SK-N-MC (cell line): Measurements from ENCODE around the gene GPC6.

Experiments
- DNase-seq: peaks from one replicate; pipeline ENCODE4 v3.0.0-alpha.2; 2011; ENCODE audit warnings: low read depth, low spot score
- H3K27ac ChIP-seq: fragments of 200-600 bp; sonication (generic); 2 replicates; pipeline ENCODE4 v1.5.1; 2016; ENCODE audit warnings: mixed run types
- H3K36me3 ChIP-seq: fragments of 200-600 bp; sonication (generic); 2 replicates; pipeline ENCODE4 v1.6.1; 2017; ENCODE audit warnings: antibody characterized with exemption, low read length, mixed read lengths; ENCODE audit not compliant: insufficient read depth
- H3K4me3 ChIP-seq: fragments of 200-600 bp; sonication (generic); 2 replicates; pipeline ENCODE4 v1.5.1; 2016
- H3K9ac ChIP-seq: fragments of 200-600 bp; sonication (generic); 2 replicates; pipeline ENCODE4 v1.8.0; 2017; ENCODE audit warnings: mixed run types, mixed read lengths; ENCODE audit not compliant: insufficient read length
- H3K9me3 ChIP-seq: fragments of 200-600 bp; sonication (generic); 2 replicates; pipeline ENCODE4 v1.6.1; 2017; ENCODE audit warnings: low read depth, mild to moderate bottlenecking, antibody characterized with exemption, low read length, moderate library complexity, mixed read lengths
- EZH2 ChIP-seq: fragments of 200-600 bp; sonication (generic); IDR thresholded peaks from one replicate; pipeline ENCODE4 v1.6.1; 2017; ENCODE audit warnings: antibody characterized with exemption
- FOXP2 ChIP-seq: optimal IDR thresholded peaks from 2 replicates; pipeline ENCODE3; 2011; ENCODE audit warnings: mild to moderate bottlenecking, moderate library complexity; ENCODE audit not compliant: insufficient read depth; ENCODE audit errors: extremely low read length, control extremely low read depth
- POLR2AphosphoS5 ChIP-seq: IDR thresholded peaks from 2 replicates; pipeline ENCODE4 v1.6.1; 2012; ENCODE audit warnings: mild to moderate bottlenecking, low read depth, low read length, borderline replicate concordance

GPC6 gene

DNA sequence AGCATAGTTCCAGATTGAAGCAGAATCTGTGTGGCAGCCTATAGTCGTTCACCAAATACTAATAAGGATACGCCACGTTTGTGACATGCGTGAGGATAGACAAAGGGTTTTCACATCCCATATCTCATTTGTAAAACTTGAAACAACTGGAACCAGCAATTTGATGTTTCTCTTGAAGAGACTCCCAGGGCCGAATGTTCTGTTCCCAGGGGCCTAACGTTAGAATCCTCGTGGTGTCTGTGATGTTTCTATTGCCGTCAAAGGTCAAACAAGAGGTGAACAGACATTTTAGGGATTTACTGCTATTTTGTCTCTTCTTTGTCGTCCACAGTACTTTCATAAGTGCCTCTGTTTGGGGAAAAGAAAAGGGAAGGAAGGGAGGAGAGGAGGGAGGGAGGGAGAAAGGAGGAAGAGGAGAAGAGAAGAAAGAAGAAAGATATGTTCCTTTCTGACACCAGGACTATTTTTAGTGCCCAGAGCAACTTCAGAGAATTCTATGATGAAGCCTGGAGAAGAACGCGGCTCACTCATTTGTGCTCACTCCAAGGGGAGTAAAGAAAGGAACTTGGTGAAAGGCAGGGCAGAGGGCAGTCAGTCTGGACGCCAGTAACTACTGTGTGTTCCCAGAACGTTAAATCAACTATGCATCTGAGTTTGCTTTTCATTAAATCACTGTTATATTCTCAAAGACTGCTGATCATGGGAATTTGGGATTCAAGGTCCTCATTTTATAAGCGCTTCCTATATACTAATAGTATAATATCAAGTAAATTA is 1098.3 kb downstream of the GPC6 start:
- no peak overlapping the region; the same call in 1 of the 2 replicates for H3K27ac ChIP-seq
- DNase-seq: no peak
- H3K9ac ChIP-seq: no peak overlapping the region
- H3K9me3 ChIP-seq: peaks cover 6% of the 10 kb centered on the region; the same call in 1 of the 2 replicates
- no peaks in the 10 kb centered on the region for H3K36me3 ChIP-seq
- TF ChIP-seq FOXP2 (no peak), EZH2 (no peak), POLR2AphosphoS5 (no peak)
- no peak overlapping the region for H3K4me3 ChIP-seq

DNA sequence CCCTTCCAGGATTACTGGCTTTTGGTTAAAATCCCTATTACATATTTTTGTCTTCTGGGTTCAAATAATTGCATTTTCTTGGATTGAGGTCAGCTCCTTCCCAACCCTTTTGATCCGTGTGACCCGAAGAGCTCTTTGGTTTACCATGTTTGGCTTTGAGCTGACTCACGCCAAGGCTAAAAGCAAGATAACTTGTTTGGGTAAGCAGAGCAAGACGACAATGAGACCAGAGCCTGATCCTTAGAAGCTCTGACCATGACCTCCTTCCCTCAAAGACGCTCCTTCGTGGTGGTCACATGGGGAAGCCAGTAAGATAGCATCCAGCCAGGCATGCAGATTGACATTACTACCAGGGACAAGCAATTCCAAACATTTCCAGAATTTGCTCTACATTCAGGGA is 1099.0 kb downstream of the GPC6 start:
- no peak overlapping the region for H3K4me3 ChIP-seq
- H3K9ac ChIP-seq: no peak overlapping the region
- no peak overlapping the region for H3K27ac ChIP-seq
- peaks cover 6% of the 10 kb centered on the region; the same call in 1 of the 2 replicates for H3K9me3 ChIP-seq
- no peaks in the 10 kb centered on the region for H3K36me3 ChIP-seq
- TF ChIP-seq FOXP2 (no peak), POLR2AphosphoS5 (no peak), EZH2 (no peak)
- no peak for DNase-seq

DNA sequence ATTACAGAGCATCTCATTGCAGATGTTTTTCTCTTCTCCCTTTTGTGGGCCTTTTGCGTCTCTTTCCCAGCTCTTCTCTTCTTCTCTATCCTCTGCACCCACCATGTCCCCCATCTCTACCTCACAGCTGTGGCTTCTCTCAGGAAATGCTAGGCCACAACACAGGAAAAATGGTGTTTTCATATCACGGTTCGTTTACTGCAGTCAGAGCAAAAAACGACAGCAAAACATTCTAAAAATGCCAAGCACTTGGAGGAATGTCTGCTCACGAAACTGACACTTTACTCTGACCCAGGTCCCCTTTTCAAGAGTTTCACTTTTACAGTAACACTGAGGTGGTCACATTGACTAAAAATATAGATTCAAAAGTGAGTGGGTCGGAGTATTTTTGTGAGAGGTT is 1100.7 kb downstream of the GPC6 start:
- Histone ChIP-seq H3K27ac (peak overlapping the region; percentile 90), H3K9ac (peak overlapping the region; percentile 32), H3K9me3 (no peaks in the 10 kb centered on the region), H3K4me3 (peak overlapping the region; percentile 56), H3K36me3 (no peaks in the 10 kb centered on the region)
- DNase-seq: no peak
- TF ChIP-seq FOXP2 (no peak), EZH2 (no peak), POLR2AphosphoS5 (no peak)

DNA sequence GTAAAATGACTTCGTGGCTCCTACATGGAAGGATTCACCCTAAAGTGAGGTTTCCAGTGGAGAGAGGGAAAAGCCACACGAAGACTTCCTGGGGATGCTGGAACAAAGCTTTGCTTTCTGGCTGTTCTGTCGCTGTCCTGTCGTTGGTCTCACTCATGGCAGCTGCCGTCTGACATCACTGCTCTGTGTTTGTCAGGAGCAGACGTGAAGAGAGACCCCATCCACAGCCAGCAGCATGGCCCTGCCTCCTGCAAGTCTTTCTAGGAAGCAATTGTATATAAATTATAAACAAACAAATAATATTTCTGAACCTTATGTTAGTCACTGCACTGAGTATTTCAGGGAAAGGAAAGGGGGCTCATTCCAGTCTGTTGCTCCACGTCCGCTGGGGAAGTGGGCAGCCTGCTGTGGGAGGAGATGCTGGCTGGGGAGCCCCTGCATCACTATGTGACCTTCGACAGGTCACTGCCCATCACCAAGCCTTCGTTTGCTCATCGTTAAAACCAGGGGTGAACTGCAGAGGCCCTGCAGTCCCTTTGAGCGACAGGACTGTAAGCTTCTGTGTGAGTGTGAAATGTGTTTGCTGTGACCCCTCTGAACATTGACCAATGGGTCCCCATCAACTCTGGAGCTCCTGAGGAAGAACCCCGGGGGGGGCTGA is 1101.9 kb downstream of the GPC6 start:
- Histone ChIP-seq H3K9me3 (no peaks in the 10 kb centered on the region), H3K9ac (no peak overlapping the region), H3K4me3 (no peak overlapping the region), H3K27ac (no peak overlapping the region), H3K36me3 (no peaks in the 10 kb centered on the region)
- no peak for DNase-seq
- no peak for TF ChIP-seq FOXP2
- no peak for TF ChIP-seq EZH2
- TF ChIP-seq POLR2AphosphoS5: no peak

DNA sequence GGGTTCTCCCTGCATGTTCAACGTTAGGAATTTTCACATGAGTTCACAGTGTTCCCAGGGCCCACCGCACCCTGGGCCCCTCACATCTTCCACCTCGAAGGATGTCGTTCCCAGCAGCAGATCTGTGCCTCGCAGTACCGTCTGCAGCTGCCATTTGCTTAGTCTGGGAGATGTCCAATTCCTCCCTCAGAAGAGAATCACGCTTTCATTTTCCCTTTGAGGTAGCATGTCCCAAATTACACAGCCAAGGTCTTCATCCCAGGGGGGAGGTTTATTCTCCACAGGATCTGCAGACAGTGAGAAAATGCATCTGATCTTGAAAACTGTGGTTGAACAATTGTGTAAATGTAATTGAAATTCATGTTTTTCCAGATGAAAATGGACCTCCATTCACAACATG is 1102.7 kb downstream of the GPC6 start:
- no peak for TF ChIP-seq EZH2
- no peak for TF ChIP-seq POLR2AphosphoS5
- TF ChIP-seq FOXP2: no peak
- Histone ChIP-seq H3K27ac (no peak overlapping the region), H3K9ac (no peak overlapping the region), H3K36me3 (no peaks in the 10 kb centered on the region), H3K9me3 (no peaks in the 10 kb centered on the region), H3K4me3 (no peak overlapping the region)
- no peak for DNase-seq

DNA sequence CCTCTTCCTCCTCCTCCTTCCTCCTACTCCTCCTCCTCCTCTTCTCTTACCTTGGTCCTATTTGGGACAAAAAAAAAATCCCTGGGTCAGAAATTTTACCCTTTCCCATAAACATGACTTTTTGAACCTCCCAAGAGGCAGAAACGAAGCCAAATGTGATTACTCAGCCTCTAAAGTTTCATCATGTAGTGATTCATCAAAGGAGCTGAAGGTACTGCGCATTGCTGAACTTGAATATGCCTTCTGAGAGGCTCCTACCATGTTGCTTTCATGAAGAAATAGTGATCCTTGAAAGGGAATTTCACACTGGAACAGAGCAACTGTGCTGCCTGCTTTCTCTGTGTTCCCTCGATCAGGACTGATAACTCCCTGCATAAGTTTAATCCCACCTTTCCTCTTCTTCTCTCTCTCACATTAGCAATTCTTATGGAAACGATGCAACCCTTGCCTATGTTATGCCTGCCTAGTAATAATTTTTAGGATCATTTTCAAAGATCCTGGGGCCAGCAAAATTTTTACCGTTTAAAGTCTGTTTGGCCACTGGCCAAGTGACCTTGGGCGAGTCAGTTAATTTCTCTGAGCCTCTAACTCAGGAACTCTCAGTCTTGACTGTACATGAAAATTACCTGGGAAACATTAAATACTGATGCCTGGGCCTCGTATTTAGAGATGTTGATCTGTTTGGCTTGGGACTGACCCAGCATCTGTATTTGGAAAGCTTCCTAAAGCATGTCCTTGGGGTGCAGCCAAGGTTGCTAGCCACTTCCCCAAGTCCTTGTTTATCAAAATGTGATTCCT is 1103.3 kb downstream of the GPC6 start:
- TF ChIP-seq EZH2 (no peak), POLR2AphosphoS5 (no peak), FOXP2 (no peak)
- DNase-seq: peak; percentile 45
- Histone ChIP-seq H3K4me3 (no peak overlapping the region), H3K9ac (no peak overlapping the region), H3K36me3 (no peaks in the 10 kb centered on the region), H3K9me3 (no peaks in the 10 kb centered on the region), H3K27ac (no peak overlapping the region)

DNA sequence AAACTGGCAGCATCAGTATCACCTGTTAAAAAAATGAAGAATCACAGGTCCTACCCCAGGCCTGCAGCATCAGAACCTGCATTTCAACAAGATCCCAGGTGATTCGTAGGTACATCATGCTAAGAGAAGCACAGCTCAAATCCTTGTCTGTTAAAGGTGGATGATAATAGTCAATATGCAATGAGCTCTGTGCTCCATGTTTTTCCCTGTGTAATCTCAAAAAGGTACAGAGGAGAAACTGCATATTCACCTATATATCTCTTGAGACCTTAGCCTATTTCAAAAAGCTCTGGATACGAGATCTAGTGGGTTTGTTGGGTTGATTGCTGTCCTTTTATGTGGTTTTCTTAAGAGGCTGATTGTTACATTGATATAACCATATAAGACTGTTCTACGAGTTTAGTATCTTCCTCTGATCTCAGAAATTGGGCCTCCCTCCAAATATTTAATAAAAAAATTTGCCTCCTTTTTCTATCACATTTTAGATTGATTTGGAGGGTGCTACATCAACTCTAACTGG is 1104.0 kb downstream of the GPC6 start:
- DNase-seq: no peak
- H3K9me3 ChIP-seq: no peaks in the 10 kb centered on the region
- no peaks in the 10 kb centered on the region for H3K36me3 ChIP-seq
- H3K4me3 ChIP-seq: no peak overlapping the region
- TF ChIP-seq FOXP2 (no peak), EZH2 (no peak), POLR2AphosphoS5 (no peak)
- no peak overlapping the region for H3K9ac ChIP-seq
- no peak overlapping the region for H3K27ac ChIP-seq

DNA sequence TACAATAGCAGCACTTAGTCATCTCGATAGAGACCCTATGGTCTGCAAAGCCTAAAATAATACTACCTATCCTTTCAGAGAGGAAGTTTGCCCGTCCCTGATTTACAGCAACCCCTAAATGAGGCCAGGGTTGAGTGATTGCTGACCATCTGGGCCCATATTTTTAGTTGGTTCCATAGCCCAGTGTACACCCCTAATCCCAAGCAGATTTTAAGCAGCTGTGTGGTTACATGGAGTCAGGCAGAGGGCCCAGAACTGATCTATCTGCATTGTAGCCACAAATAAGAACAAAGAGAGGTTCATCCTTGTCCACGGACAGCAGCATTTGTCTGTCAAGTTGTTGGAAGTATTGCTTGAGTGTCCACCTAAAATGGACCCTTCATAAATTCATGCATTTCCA is 1104.7 kb downstream of the GPC6 start:
- DNase-seq: no peak
- Histone ChIP-seq H3K27ac (no peak overlapping the region), H3K9me3 (no peaks in the 10 kb centered on the region), H3K36me3 (no peaks in the 10 kb centered on the region), H3K9ac (no peak overlapping the region), H3K4me3 (no peak overlapping the region)
- TF ChIP-seq EZH2 (no peak), POLR2AphosphoS5 (no peak), FOXP2 (no peak)
